NCI-H2196 (cell line): ENCODE results near the gene PSMD7.
A peak's percentile ranks its signal among the peaks of the same experiment; 100 is the strongest.

Experiments
- DNase-seq: peaks from one replicate; lab custom pipeline; 2025; ENCODE audit not compliant: unreplicated experiment; lab: John Stamatoyannopoulos, UW

PSMD7 gene

GRCh38 chr16:74296432-74297144 lies at the start of gene PSMD7:
PSMD7 (plus strand) TSS chr16:74296814; CDS start chr16:74296915, 101 bp downstream.
- peak; percentile 86 for DNase-seq

- no peak for DNase-seq
Observed at GRCh38 chr16:74249254-74249653, 47.4 kb upstream of the PSMD7 start.

DNA sequence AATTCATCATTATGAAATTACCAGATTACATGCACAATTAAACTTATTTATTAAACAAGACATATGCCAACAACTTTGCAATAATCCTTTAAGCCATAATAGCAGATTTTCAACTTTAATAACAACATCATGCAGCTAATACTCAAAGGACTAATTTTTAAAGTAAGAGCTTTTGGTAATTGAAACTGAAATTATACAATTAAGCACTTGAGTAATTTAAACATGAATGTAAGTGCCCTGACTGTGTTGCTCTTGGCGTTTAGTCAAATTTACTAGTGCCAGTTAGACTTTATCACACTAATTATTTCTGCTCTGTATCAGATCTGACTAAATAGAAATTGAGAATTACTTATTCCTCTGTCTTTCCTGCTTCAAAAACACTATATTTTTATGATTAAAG lies 46.8 kb upstream of the PSMD7 start:
- DNase-seq: no peak

GRCh38 chr16:74252329-74252728 lies 44.3 kb upstream of the PSMD7 start:
- no peak for DNase-seq

DNA sequence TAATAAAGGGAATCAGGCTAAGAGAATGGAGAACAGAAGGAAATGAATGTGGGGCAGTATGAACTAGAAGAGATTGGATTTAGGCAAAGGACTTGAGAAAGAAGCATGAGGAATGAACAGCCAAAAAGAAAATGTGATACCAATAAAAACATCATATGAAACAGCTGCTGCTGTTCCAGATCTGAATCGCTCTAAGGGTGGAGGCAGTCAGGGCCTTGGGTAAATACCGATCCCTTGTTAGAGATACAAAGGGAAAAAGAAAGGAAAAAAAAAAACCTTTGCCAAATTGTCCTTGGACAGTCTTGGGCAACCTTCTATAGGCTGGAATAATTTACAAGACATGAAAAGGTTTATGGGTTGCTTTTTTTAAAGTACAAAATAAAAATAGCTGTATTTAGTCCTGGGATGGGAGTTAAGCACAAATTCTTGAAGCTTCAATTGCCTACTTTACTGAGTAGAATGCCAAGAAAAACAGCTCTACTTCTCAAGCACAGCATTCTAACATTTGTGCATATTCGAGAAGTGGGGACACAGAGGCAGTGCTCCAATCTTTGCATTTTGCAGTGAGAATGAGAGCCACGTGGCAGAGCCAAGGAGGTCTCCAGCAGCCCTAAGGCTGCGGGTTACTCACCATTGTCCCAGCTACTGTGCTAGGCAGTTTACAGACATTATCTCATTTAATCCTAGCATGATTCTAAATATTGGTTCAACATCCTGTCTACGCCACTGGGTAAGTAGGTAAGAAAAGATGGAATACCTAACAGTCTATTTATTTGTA lies 43.3 kb upstream of the PSMD7 start:
- DNase-seq: no peak

DNA sequence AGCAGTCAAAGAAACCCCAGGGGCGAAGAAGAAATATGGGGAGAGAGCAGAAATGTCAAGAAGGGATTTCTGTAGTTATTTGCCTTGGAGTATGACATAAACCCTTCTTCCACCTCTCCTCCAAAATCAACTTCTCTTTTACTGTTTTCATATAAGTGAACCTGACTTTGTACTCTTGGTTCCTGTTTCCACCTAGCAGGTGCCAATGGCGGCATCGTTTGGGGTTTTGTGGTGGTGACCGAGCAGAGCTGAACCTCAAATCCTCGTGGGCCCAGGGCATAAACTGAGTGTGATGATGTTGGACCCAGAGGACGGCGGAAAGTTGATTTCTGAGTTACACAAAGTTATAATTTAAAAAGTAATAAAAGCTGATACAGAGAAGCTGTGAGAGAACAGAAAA lies 39.6 kb upstream of the PSMD7 start:
- DNase-seq: no peak

- no peak for DNase-seq
Observed at GRCh38 chr16:74261068-74261467, 35.5 kb upstream of the PSMD7 start.

DNA sequence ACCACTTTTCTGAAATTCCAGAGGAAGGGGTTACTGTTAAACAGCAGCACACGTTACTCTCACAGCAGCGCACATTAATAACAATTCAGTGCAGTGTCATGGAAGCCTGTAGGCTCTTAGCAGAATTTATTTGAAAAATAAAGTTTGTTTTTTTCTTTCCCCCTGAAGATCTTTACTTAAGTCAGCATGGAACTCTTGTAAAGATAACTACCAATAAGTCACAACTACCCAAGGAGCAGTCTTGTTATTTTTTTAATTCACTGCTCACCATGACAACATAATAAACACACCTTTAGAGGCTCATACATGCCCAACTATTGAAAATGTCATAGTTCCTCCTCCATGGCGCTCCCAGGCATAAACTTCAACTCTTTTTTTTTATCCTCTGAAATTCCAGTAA lies 31.8 kb upstream of the PSMD7 start:
- DNase-seq: no peak

DNA sequence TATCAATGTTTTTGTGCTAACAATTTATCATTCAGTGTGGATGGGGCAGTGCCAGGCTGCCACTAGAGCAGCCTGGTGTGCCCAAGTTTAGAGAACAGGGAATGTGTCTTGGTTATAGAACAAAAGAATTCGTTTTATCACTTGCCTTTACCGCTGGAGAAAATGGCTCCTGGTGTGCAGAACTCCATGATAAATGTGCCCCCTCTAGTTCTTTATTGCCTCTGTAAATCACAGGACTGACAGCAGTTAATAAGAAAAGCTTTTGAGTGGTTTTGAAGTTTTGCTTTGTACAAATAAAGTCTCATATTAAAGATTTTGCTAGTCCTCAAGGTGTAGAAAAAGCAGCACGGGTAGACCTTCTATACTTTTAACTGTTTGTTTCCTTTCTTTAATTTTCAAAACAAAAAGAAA lies 28.2 kb upstream of the PSMD7 start:
- DNase-seq: no peak

DNA sequence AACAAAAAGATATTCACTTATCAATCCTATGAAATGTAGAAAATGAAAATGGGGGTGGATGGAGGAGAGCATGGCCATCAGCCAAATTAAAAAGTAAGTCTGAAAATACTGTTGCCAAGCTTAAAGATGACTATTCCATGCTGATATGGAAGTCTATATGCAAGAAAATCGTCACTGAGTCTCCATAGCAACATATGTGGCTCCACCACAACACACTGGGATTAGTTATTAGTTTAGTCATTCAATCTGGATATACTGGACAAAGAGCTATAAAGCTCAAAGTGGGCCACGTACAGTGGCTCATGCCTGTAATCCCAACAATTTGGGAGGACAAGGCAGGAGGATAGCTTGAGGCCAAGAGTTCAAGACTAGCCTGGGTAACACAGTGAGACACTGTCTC lies 24.7 kb upstream of the PSMD7 start:
- DNase-seq: no peak

DNA sequence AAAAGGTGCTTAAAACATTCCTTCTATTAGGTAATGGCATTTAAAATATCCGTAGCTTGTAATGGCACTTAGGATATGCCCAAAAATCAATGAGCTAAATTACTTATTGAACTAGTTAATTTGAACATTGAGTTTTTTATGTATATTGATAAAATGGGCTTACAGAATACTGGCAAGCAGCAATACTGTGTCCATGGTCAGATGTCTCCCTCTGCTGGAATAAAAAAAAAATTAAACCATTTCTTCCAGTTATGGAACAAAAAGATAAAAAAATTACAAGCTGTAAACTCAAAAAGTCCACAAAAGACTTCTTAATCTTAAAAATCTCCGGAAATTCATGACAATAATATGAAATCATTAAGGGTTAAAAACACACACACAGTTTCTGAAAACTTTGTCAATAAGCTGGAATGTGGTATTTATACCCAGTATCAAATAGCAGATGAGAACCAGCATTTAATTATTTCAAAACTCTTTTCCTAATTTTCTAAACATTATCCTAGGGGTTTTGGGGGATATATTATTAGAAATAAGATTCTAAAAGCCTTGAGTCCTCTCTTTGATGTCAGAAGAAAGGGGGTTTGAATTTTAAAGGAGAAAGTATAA lies 21.5 kb upstream of the PSMD7 start:
- peak; percentile 8 for DNase-seq

- no peak for DNase-seq
Observed at GRCh38 chr16:74275711-74276110, 20.9 kb upstream of the PSMD7 start.

DNA sequence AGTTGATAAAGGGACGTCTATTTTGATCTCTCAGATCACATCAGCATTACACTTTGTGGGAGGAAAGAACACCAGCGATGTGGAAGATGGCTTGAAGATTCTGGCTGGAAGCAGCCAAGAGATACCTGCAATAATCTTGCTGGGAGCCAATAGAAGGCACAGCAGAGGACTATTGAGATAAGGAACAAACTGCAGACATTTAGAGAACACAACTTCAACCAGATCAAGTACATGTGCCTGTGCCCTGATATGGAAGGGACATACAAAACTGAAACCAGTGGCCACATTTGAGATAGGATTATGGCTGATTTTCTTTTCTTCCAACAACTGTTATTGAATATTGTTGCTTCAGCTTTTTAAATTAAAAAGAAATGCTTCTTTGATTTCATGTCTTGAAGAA lies 18.6 kb upstream of the PSMD7 start:
- no peak for DNase-seq

DNA sequence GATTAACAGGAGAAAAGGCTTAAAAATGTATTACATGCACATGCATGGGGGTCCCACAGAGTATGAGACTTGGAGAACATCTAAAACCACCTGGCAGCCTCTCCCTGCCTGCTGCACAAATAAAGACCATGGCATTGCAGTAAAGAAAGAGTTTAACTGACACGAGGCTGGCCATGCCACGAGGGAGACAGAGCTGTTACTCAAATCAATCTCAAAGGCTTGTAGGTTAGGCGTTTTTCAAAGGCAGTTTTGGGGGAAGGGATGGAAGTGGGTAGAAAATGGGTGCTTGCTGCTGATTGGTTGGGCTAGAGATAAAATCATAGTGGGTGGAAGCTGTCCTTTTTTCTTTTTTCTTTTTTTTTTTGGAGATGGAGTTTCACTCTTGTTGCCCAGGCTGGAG lies 17.3 kb upstream of the PSMD7 start:
- no peak for DNase-seq

GRCh38 chr16:74279805-74280204 lies 16.8 kb upstream of the PSMD7 start:
- no peak for DNase-seq

DNA sequence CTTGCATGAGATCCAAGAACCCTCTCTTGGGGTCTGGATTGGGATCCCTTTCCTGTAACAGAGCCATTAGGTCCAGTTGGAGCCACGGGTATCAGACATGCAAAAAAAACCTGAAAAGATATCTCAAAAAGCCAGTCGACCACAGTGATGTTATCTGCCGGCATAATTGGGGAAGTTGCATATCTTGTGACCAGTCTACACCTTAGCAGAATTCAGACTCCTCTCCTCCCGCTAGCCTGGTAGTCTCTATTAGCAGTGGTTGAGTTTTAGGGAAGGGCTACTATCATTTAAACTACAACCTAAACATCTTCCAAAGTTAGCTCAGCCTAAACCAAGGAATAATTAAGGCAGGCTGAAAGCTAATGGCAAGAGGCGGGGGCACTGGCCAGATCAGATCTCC lies 16.2 kb upstream of the PSMD7 start:
- DNase-seq: no peak

DNA sequence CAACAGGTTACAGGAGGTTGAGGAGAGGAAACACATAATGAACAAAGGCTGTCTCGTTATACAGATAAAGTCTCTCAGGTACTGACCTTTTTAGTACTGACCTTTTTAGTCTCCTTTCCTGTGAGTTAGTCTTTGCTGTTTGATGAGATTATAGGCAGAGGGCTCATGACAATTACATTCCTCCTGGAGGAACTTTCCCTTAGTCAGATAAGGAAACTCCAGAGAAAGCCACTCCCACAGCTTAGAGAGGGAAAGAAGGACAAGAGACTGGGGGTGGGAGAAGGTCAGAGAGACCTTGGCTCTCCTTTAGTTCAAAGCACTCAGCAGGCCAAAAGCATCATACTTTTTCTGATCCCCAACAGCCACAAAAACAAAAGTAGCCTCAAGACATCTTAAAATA lies 15.3 kb upstream of the PSMD7 start:
- no peak for DNase-seq

DNA sequence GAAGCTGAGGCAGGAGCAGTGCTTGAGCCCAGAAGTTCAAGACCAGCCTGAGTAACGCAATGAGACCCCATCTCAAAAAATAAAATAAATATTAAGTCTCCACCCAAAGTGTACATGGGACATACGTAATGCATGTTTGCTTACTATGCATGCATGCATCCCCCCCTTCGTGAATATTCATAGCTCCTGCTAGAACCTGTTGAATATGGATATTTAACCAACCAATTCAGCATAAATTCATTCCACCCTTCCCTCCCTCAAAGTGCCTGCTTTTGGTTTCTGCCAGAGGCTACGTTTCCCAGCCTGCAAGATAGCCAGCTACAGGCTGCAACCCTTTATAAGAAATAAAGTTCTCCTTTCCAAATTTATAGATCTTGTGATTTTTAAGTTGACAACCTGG lies 12.9 kb upstream of the PSMD7 start:
- DNase-seq: no peak

- no peak for DNase-seq
Observed at GRCh38 chr16:74288065-74288464, 8.5 kb upstream of the PSMD7 start.

DNA sequence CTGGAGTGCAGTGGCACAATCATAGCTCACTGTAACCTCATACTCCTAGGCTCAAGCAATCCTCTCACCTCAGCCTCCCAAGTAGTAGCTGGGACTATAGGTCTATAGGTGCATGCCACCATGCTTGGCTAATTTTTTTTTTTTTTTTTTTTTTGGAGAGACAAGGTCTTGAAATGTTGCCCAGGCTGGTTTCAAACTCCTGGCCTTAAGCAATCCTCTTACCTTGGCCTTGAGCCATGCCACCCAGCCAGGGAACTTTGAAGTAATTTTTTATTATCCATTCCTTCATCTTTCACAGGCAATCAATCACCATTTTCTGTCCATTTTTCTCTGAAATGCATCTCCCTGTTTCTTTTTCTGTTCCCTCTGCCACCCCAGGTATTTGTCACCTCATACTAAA lies 6.3 kb upstream of the PSMD7 start:
- DNase-seq: no peak

DNA sequence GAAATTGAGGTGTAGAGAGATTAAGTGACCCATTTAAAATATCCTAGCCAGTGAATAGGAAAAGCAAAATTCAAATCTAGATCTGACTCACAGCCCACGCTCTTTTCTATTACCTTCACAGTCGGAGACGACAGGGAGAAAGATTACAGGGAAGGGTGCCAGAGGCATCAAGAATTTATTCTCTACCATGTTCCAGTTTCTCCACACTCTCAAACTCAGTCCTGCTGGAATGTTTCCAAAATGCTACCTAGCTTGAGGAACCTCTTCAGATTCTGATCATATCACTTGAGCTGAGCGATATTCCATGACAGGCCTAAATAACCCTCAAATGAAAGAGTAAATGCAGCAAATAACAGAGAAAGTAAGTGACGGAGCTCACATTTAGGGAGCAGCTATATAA lies 5.4 kb upstream of the PSMD7 start:
- no peak for DNase-seq

- DNase-seq: no peak
Observed at GRCh38 chr16:74291577-74292208, 4.9 kb upstream of the PSMD7 start.
